GM18499 (cell line): Measurements from ENCODE around the gene DCAF16.
"Not testable (repeated sequence)": the region's sequence is repeated elsewhere in the genome, so short reads cannot be mapped to it uniquely, and the experiment has no call there.

ENCODE experiments used
- ATAC-seq: cut with Tn5 transposase; IDR thresholded peaks from one replicate; pipeline ENCODE4 v1.9.1; 2021; ENCODE audit warnings: moderate number of reproducible peaks; ENCODE audit not compliant: insufficient read depth, unreplicated experiment

The DCAF16 gene

GRCh38 chr4:17810260-17811077, at the start of gene DCAF16, which contains the start of gene NCAPG:
DCAF16 (minus strand) TSS chr4:17810757; CDS start chr4:17804141, 6,616 bp downstream.
NCAPG (plus strand) TSS chr4:17810979; CDS start chr4:17811078, 99 bp downstream.
- ATAC-seq = peak; percentile 79

- no peak for ATAC-seq
Measured at GRCh38 chr4:17859793-17860406, 49.3 kb upstream of the DCAF16 start.

- no peak for ATAC-seq
Measured at GRCh38 chr4:17854036-17854435, 43.5 kb upstream of the DCAF16 start.

- no peak for ATAC-seq
Measured at GRCh38 chr4:17851959-17852358, 41.4 kb upstream of the DCAF16 start.

GRCh38 chr4:17850295-17850694, 39.7 kb upstream of the DCAF16 start:
- not testable (repeated sequence) for ATAC-seq

GRCh38 chr4:17846266-17846665, 35.7 kb upstream of the DCAF16 start:
- no peak for ATAC-seq

- no peak for ATAC-seq
Measured at GRCh38 chr4:17823871-17824669, 13.5 kb upstream of the DCAF16 start.

- ATAC-seq = peak; percentile 92
Measured at GRCh38 chr4:17817027-17817426, 6.5 kb upstream of the DCAF16 start.

GRCh38 chr4:17816142-17816541, 5.6 kb upstream of the DCAF16 start:
- no peak for ATAC-seq

GRCh38 chr4:17814140-17814539, 3.6 kb upstream of the DCAF16 start:
- no peak for ATAC-seq

- no peak for ATAC-seq
Measured at GRCh38 chr4:17812801-17813200, 2.2 kb upstream of the DCAF16 start.

- no peak for ATAC-seq
Measured at GRCh38 chr4:17812125-17812524, 1.6 kb upstream of the DCAF16 start.

GRCh38 chr4:17811078-17811603, 584 bp upstream of the DCAF16 start:
- ATAC-seq = peak; percentile 15

GRCh38 chr4:17809667-17810066, 890 bp downstream of the DCAF16 start:
- no peak for ATAC-seq

GRCh38 chr4:17807446-17807845, 3.1 kb downstream of the DCAF16 start:
- ATAC-seq = no peak

- no peak for ATAC-seq
Measured at GRCh38 chr4:17805580-17806155, 4.9 kb downstream of the DCAF16 start.

- ATAC-seq = no peak
Measured at GRCh38 chr4:17797808-17798207, 12.7 kb downstream of the DCAF16 start.

- ATAC-seq = no peak
Measured at GRCh38 chr4:17794730-17795129, 15.8 kb downstream of the DCAF16 start.

- no peak for ATAC-seq
Measured at GRCh38 chr4:17788956-17789355, 21.6 kb downstream of the DCAF16 start.

GRCh38 chr4:17787315-17787714, 23.2 kb downstream of the DCAF16 start:
- no peak for ATAC-seq
